GM21360 (cell line): Measurements from ENCODE around the gene SARNP.

Source experiments
- ATAC-seq: cut with Tn5 transposase; IDR thresholded peaks from one replicate; pipeline ENCODE4 v1.9.1; 2021; ENCODE audit warnings: mild to moderate bottlenecking, moderate library complexity; ENCODE audit not compliant: unreplicated experiment

The SARNP gene

GRCh38 chr12:55726971-55727370 is 90.6 kb downstream of the SARNP start:
- no peak for ATAC-seq

GRCh38 chr12:55725556-55725955 is 92.0 kb downstream of the SARNP start:
- ATAC-seq: no peak

GRCh38 chr12:55724940-55725309 is 92.6 kb downstream of the SARNP start:
- ATAC-seq: no peak

- no peak for ATAC-seq
These were observed 93.1 kb downstream of the SARNP start for GRCh38 chr12:55724226-55724939.

GRCh38 chr12:55723516-55724225 is 93.9 kb downstream of the SARNP start:
- ATAC-seq: no peak

- no peak for ATAC-seq
These were observed 94.6 kb downstream of the SARNP start for GRCh38 chr12:55722948-55723347.

- no peak for ATAC-seq
These were observed 95.8 kb downstream of the SARNP start for GRCh38 chr12:55721601-55722213.

GRCh38 chr12:55720894-55721444 is 96.6 kb downstream of the SARNP start:
- no peak for ATAC-seq

- ATAC-seq: no peak
These were observed 97.4 kb downstream of the SARNP start, which contains the start of gene RDH5 for GRCh38 chr12:55720071-55720564. TSS of gene RDH5 (plus strand) at chr12:55720393. CDS start at chr12:55721185, 792 bp downstream.

GRCh38 chr12:55719371-55719770 is 98.2 kb downstream of the SARNP start:
- no peak for ATAC-seq

GRCh38 chr12:55718624-55719275 is 98.8 kb downstream of the SARNP start:
- no peak for ATAC-seq

- ATAC-seq: no peak
These were observed 99.5 kb downstream of the SARNP start for GRCh38 chr12:55718015-55718414.

GRCh38 chr12:55717011-55718007 is 100.2 kb downstream of the SARNP start:
- ATAC-seq: no peak

- ATAC-seq: no peak
These were observed 101.0 kb downstream of the SARNP start for GRCh38 chr12:55716582-55716957.

GRCh38 chr12:55715833-55716581 is 101.5 kb downstream of the SARNP start, which contains the start of gene BLOC1S1:
TSS of gene BLOC1S1 (plus strand) at chr12:55716046. CDS start at chr12:55716052, 6 bp downstream.
- peak; percentile 92 for ATAC-seq

- no peak for ATAC-seq
These were observed 102.3 kb downstream of the SARNP start for GRCh38 chr12:55715169-55715764.

- ATAC-seq: no peak
These were observed 103.8 kb downstream of the SARNP start for GRCh38 chr12:55713721-55714120.

- no peak for ATAC-seq
These were observed 104.7 kb downstream of the SARNP start for GRCh38 chr12:55712700-55713415.
